HepG2 (cell line): ENCODE measurements around the gene TMC2. TPM values are rescaled to one million over a fixed set of nuclear protein-coding genes. Genes with fewer than 3 reads are reported as not detected.

Source experiments
- BCL3 ChIP-seq: sonication (generic); formaldehyde crosslinking; IDR thresholded peaks from 2 replicates; pipeline ENCODE4 v1.5.1; 2020; ENCODE audit warnings: mild to moderate bottlenecking, missing genetic modification reagents, moderate library complexity
- CENPT ChIP-seq: sonication (generic); formaldehyde crosslinking; IDR thresholded peaks from 2 replicates; pipeline ENCODE4 v1.8.0; 2022; ENCODE audit warnings: low read depth, mild to moderate bottlenecking, moderate library complexity, missing genetic modification reagents
- DNMT1 ChIP-seq: sonication (generic); formaldehyde crosslinking; IDR thresholded peaks from 2 replicates; pipeline ENCODE4 v1.5.1; 2020; ENCODE audit warnings: mild to moderate bottlenecking, missing genetic modification reagents
- DZIP1 ChIP-seq: sonication (generic); formaldehyde crosslinking; IDR thresholded peaks from 2 replicates; pipeline ENCODE4 v1.5.0; 2020; ENCODE audit warnings: mild to moderate bottlenecking, missing genetic modification reagents
- ELF3 ChIP-seq: IDR thresholded peaks from 2 replicates; pipeline ENCODE4 v1.6.1; 2016; ENCODE audit warnings: missing genetic modification reagents, missing compliant biosample characterization
- JDP2 ChIP-seq: sonication (generic); formaldehyde crosslinking; IDR thresholded peaks from 2 replicates; pipeline ENCODE4 v1.8.1; 2022; ENCODE audit warnings: missing genetic modification reagents, borderline replicate concordance
- NCOR1 ChIP-seq: fragments of 200-600 bp; sonication (generic); IDR thresholded peaks from 2 replicates; pipeline ENCODE4 v1.7.0; 2017; ENCODE audit warnings: antibody characterized with exemption, low read length, borderline replicate concordance
- NONO ChIP-seq, 2 experiments: fragments of 450-650 bp in 1 of 2; sonication (generic) in 1 of 2; formaldehyde crosslinking in 1 of 2; IDR thresholded peaks in 1 of 2; conservative IDR thresholded peaks in 1 of 2; 2 replicates each; pipeline versions ENCODE4 v1.6.1 to v1.8.0; 2017 to 2022; ENCODE audit warnings: mild to moderate bottlenecking in 1 of 2, missing genetic modification reagents in 1 of 2, moderate library complexity in 1 of 2
- SRSF1 ChIP-seq: fragments of 200-400 bp; formaldehyde crosslinking; optimal IDR thresholded peaks from 2 replicates; pipeline ENCODE3; 2017; ENCODE audit warnings: mild to moderate bottlenecking, low read depth, low read length, moderate library complexity
- TBP ChIP-seq: sonication (generic); formaldehyde crosslinking; IDR thresholded peaks from 2 replicates; pipeline ENCODE4 v1.5.0; 2020; ENCODE audit warnings: missing genetic modification reagents
- TCF7 ChIP-seq: sonication (generic); IDR thresholded peaks from 2 replicates; pipeline ENCODE4 v1.6.1; 2016; ENCODE audit warnings: antibody characterized with exemption, low read depth
- TIGD3 ChIP-seq: sonication (generic); formaldehyde crosslinking; IDR thresholded peaks from 2 replicates; pipeline ENCODE4 v1.5.1; 2020; ENCODE audit warnings: mild to moderate bottlenecking, missing genetic modification reagents, borderline replicate concordance
- ZFYVE20 ChIP-seq: sonication (generic); formaldehyde crosslinking; IDR thresholded peaks from 2 replicates; pipeline ENCODE4 v1.8.0; 2023; ENCODE audit warnings: low read depth, mild to moderate bottlenecking, moderate library complexity, missing genetic modification reagents, borderline replicate concordance
- ZHX1 ChIP-seq: sonication (generic); formaldehyde crosslinking; IDR thresholded peaks from 2 replicates; pipeline ENCODE4 v1.8.1; 2022; ENCODE audit warnings: low read depth, mild to moderate bottlenecking, missing genetic modification reagents
- ZKSCAN5 ChIP-seq: sonication (generic); formaldehyde crosslinking; IDR thresholded peaks from 2 replicates; pipeline ENCODE4 v1.5.1; 2020; ENCODE audit warnings: mild to moderate bottlenecking, missing genetic modification reagents
- ZNF784 ChIP-seq: sonication (generic); formaldehyde crosslinking; IDR thresholded peaks from 2 replicates; pipeline ENCODE4 v1.5.1; 2020; ENCODE audit warnings: missing genetic modification reagents, mild to moderate bottlenecking, borderline replicate concordance
- polyA plus RNA-seq, 8 experiments: library from polyadenylated mRNA; depleted of rRNA in 3 of 8; stranded (reverse) in 7 of 8; unstranded in 1 of 8; fragments of >200 nt; fragmentation: Illumina TruSeq in 4 of 8; extraction: Trizol in 4 of 8; gene quantifications; 2 replicates each; pipeline versions ENCODE4 v1.2.1 to v1.2.3, GENCODE V29; 2011 to 2016; ENCODE audit warnings: low read depth in 4 of 8, missing spikeins in 1 of 8, mixed read lengths in 1 of 8; ENCODE audit not compliant: insufficient read depth in 1 of 8
- total RNA-seq, 5 experiments: library from RNA; depleted of rRNA; stranded (reverse); fragments of >200 nt; fragmentation: Illumina TruSeq; extraction: Trizol; gene quantifications; 2 replicates each; pipeline ENCODE4 v1.2.3, GENCODE V29; 2016; ENCODE audit warnings: low read depth in 1 of 5
- TF ChIP-seq, protein P1 (sequence below): conservative IDR thresholded peaks from 2 replicates; pipeline ENCODE4 v1.6.1; 2018; ENCODE audit warnings: missing genetic modification reagents

Gene TMC2
- total and polyA plus RNA-seq, 2 of the 13 experiments (the other 11 are each of a cell fraction or from before 2014, with no cell fraction given): not detected

GRCh38 chr20:2507875-2508630 lies 28.3 kb upstream of the TMC2 start (continued):
- no peak for TF ChIP-seq ZHX1
- TF ChIP-seq NONO (IDR thresholded peaks at IDR 0.05): no peak
- TF ChIP-seq NONO (CRISPR knock-in tag; conservative IDR thresholded peaks at IDR 0.05): no peak
- no peak for TF ChIP-seq BCL3
- peak; percentile 2 for TF ChIP-seq SRSF1
- 0 out of 2 replicates have a peak, but pooled peaks have one; percentile 29 for TF ChIP-seq TIGD3
- TF ChIP-seq TCF7: no peak
- TF ChIP-seq ZNF784 (CRISPR knock-in tag): no peak
- TF ChIP-seq, protein P1, sequence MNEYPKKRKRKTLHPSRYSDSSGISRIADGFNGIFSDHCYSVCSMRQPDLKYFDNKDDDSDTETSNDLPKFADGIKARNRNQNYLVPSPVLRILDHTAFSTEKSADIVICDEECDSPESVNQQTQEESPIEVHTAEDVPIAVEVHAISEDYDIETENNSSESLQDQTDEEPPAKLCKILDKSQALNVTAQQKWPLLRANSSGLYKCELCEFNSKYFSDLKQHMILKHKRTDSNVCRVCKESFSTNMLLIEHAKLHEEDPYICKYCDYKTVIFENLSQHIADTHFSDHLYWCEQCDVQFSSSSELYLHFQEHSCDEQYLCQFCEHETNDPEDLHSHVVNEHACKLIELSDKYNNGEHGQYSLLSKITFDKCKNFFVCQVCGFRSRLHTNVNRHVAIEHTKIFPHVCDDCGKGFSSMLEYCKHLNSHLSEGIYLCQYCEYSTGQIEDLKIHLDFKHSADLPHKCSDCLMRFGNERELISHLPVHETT (CRISPR knock-in tag): no peak
- TF ChIP-seq DZIP1: no peak
- no peak for TF ChIP-seq TBP (CRISPR knock-in tag)
- TF ChIP-seq CENPT (CRISPR knock-in tag): no peak
- TF ChIP-seq ZKSCAN5: no peak
- no peak for TF ChIP-seq ELF3
- TF ChIP-seq ZFYVE20 (CRISPR knock-in tag): no peak
- TF ChIP-seq NCOR1: no peak
- TF ChIP-seq DNMT1: no peak
- TF ChIP-seq JDP2 (CRISPR knock-in tag): no peak
